GM21381 (cell line): ENCODE measurements around the gene ERC2.

Source experiments
- ATAC-seq: cut with Tn5 transposase; IDR thresholded peaks from one replicate; pipeline ENCODE4 v1.9.1; 2021; ENCODE audit warnings: mild to moderate bottlenecking, moderate library complexity; ENCODE audit not compliant: unreplicated experiment

The ERC2 gene

DNA sequence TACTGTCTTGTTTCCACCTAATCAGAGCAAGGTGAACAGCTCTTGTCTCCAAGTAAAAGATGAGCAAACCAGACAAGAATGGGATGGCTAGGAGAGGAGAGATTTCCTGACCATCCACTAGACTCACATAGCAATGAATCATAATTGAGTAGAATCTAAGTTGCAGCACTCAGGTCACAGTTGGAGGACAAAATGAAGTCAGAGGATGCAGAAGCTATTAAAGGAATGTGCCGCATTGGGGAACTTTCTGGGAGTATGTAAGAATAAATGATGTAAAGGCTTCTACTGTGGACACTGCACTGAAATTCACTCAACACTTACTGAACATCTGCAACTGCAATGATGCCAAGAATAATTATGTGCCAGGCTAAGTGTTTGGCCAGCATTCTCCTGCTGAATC lies 763.7 kb downstream of the ERC2 start:
- ATAC-seq: no peak

GRCh38 chr3:55702822-55703221 lies 765.4 kb downstream of the ERC2 start:
- no peak for ATAC-seq

DNA sequence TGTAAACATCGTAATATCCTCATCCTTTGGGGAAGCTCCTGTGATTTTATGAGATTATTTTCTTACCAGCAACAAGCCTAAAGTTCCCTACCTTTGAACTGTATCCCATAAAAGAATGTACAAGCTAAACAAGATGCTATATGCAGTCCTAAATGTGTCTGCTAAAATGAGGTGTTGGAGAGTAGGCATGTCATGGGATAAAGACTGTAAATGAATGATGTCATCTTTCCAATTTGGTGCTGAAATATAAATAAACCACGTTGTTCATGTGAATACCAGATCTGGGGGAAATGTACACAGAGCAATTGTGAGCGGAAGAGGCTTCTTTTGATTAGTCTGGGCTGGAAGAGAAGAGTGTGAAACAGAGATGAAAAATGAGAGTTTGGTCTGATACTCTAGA lies 766.3 kb downstream of the ERC2 start:
- ATAC-seq: no peak

DNA sequence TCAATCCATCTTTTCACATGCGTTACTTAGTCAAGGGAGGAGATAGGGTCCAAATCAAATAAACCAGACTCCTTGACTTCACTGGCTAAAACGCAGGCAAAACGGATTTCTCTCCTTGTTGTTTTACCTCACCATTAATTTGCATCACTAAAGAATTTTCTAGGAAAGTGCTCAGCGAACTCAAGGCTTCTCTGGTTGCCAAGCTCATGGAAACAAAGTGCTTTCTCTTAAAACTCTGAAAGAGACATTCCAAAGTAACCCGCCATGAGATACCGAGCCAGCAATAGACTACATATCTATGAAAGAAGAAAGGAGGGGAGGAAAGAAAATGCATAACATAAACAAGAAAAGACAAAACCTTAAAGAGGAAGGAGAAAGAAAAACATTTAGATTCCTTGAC lies 769.4 kb downstream of the ERC2 start:
- no peak for ATAC-seq

GRCh38 chr3:55697177-55697865 lies 770.9 kb downstream of the ERC2 start:
- ATAC-seq: no peak

- ATAC-seq: no peak
These were observed 775.2 kb downstream of the ERC2 start for GRCh38 chr3:55692957-55693558.

- no peak for ATAC-seq
These were observed 775.8 kb downstream of the ERC2 start for GRCh38 chr3:55692295-55692956.

- ATAC-seq: no peak
These were observed 777.1 kb downstream of the ERC2 start for GRCh38 chr3:55691141-55691540.

GRCh38 chr3:55690726-55691125 lies 777.5 kb downstream of the ERC2 start:
- ATAC-seq: no peak

DNA sequence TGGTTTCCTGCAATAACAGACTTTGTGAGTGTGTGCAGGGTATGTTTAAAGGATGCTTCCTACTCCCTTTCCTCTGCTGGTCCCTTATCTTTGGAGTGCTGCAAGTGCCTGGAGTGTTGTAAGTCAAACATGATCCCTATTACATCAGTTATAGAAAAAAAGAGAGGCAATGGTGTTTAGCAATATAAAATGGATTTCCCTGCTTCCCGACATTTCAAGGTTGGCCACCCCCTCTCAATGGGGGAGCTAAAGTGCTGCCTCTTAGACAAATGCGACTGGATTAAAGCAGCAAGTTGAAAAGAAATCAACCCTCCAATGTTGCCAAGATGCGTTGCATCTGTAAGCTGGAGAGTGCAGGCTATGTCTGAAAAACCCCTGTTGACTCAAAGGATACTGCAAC lies 778.1 kb downstream of the ERC2 start:
- no peak for ATAC-seq

- no peak for ATAC-seq
These were observed 780.1 kb downstream of the ERC2 start for GRCh38 chr3:55688154-55688553.

DNA sequence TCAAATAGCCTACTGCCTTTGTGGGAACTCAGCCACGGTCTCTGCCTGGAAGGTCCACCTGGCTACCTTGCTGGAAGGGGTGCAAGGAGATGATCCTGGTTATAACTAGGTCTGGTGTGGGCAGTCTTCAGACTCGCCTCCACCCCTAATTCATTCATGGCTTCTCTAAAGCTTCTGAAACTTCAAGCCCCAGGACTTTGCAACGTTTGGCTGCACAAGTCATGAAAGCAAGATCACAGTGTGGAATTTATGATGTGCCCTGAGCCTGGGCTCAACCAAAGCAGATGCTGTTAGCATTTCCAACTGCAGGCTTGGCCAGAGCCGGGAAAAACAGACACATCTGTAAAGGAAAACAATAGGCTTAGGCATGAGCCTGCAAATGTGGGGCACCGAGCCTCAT lies 780.7 kb downstream of the ERC2 start:
- no peak for ATAC-seq

DNA sequence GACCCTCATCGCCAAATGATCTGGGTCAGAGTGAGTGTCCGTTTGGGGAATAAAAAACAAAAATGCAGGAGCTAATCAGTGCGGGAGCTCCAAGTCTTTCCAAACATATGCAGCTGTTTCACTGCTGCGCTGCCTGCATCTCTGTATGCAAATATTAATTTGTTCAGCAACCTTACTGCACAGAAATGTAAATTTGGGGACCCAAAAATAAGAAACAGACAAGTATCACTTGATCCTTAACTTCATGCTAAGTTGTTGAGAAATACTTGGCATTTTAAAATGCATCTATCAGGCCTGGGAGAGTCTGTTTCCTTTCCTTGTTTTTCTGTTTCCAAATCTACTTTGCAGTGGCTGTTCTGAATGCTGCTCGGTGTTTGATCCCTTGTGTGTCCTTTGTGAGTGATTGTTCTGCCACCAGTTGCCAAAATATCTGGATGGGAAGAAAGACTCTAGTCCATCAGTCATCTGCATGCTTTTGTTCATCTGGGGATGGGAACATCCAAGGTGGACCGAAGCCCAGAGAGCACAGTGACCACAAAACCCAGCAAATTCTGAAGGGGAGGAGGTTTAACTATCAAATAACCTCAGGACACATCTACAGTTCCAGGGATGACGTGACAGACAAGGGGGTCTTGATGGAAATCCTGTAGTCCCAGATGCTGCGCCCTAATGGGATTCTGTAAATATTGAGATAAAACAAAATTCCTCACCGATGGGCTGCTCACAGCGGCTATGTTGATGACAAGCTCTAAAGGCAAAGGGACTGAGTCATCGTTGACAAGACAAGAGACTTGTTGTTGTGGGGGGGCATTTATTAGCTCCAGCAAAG lies 781.6 kb downstream of the ERC2 start:
- ATAC-seq: no peak

GRCh38 chr3:55683666-55684270 lies 784.5 kb downstream of the ERC2 start:
- no peak for ATAC-seq

GRCh38 chr3:55682461-55682860 lies 785.8 kb downstream of the ERC2 start:
- ATAC-seq: no peak

- no peak for ATAC-seq
These were observed 789.6 kb downstream of the ERC2 start for GRCh38 chr3:55678546-55679216.

DNA sequence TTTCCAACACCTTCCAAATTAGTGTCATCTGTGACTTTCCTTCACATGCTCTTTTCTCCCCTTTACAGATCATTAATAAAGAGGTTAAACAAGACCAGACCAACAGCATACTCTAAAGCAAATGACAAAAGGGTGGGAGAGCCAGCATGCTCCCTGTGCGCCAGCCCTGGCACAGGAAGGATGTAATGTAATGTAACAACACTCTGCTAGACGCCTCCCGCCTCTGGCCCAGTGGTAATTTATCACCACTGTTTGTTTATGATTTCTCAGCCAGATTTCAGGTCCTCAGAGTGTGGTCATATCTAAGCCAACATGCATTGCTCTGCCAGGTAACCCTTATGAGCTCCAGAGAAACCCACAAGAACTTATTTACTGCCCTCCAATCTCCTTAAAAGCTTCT lies 791.6 kb downstream of the ERC2 start:
- no peak for ATAC-seq

DNA sequence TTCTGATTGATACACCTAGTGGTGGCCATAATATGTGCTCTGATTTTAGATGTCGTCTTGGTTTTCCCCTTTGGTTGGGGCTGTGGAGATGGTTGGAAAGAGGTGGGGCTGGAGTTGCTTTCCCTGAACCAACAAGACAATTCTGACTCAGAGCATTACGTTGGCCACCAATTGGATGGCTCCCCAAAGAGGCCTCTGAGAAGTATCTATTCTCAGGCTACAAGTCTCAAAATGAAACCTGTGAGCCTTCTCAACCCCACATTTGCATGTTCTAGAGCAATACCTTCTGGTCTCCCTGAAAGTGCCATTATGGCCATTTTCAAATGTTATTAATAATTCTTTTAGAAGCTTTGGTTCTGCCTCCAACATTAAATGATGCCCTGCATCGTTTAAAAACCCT lies 792.8 kb downstream of the ERC2 start:
- ATAC-seq: peak; percentile 99

DNA sequence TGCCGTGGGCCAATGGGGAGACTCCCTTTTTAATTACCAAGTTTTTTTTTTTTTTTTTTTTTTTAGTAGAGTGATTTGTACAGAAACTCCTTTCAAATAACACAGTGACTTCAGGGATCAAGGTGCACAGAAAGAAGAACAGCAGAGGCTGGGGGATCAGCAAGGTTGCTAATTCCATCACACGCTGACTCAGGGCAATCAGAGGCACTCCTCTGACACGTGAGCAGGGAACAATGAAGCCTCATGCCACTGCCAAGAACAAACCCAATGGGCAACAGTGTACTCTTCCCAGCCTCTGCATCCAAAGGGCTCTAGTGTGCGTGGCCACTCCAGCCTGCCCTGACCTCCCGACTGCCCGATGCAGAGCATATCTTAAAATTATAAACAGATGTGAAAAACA lies 794.5 kb downstream of the ERC2 start:
- no peak for ATAC-seq

- no peak for ATAC-seq
These were observed 799.1 kb downstream of the ERC2 start for GRCh38 chr3:55669133-55669532.

DNA sequence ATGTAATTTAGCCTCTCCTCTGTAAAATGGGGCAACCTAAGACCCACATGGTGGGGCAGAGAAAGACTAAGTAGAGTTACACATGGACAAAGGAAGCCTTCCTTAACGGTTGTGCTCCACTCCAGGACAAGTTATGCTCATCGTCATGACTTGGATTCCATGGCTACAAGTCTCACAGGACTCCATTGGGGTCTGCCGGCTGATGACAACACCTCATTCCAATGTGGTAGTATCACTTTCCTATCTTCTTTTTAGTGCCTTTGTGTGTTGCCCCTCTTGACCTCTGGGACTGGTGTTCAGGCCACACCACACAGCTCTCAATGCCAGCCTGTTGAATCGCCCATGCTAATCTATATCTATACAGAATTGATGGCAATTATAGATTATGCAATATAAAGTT lies 799.9 kb downstream of the ERC2 start:
- no peak for ATAC-seq
